HG03139 (cell line): ENCODE data around the gene OPCML.

Source experiments
- ATAC-seq: cut with Tn5 transposase; IDR thresholded peaks from one replicate; pipeline ENCODE4 v1.9.1; 2021; ENCODE audit not compliant: unreplicated experiment

The OPCML gene

DNA sequence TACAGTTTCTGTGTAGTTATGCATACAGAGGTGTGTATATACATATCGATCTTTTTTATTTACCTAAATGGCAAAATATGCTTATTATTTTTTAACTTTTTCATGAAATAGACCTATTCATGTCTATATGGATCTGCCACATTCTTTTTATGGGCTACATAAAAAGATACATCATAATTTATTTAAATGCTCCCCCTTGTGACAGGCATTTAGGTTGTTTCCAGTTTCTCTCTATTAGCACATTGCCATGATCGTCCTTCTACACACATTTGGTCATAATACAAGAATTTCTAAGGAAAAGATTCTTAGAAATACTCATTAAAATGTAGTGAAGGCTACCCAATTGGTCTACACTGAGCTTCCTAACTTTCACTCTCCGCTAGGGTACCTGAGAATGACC is 1067.4 kb downstream of the OPCML start:
- ATAC-seq = no peak

DNA sequence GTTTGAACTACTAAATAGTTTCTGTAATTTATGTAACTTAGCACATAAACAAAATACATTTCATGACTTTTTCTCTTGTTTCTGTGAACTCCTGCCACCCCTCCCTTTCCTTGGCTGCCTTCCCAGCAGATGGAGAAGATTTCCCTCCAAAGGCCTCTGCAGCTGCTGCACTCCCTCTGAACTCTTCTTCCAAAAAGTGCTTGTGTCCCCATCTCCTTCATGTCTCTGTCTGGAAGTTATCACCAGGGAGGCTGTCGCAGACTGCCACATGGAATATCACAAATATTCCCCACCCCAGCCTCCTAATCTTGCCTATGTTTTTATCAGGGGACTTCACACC is 1068.3 kb downstream of the OPCML start:
- no peak for ATAC-seq

DNA sequence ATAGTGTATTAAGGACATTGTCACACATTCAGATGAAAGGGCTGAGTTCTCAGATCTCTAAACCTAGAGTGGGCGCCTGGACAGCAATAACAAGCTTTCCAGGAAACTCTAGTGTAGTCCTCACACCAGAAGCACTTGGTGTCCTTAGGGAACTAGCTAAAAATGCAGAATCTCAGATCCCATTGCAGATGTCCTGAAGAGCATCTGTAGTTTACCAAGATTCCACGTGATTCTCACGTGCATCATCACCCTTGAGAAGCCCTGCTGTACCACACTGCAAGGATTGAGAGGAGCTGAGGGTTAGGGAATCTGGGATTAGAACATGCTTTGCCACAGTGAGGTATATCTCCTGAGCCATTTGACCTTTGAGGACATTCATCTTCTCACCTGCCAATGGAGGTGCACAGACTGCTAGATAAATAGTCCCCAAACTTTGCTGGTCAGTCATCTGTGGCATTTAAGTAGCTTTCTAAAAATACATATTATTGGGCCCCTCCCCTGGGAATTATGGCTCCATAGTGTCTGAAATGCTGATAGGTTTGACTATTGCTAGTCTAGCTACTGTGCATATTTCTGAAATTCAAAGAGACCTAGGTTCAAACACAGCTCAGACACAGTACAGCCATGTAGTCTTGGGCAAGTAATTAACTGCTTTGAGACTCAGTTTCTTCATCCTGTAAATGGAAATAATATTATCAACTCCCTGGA is 1068.9 kb downstream of the OPCML start:
- no peak for ATAC-seq

DNA sequence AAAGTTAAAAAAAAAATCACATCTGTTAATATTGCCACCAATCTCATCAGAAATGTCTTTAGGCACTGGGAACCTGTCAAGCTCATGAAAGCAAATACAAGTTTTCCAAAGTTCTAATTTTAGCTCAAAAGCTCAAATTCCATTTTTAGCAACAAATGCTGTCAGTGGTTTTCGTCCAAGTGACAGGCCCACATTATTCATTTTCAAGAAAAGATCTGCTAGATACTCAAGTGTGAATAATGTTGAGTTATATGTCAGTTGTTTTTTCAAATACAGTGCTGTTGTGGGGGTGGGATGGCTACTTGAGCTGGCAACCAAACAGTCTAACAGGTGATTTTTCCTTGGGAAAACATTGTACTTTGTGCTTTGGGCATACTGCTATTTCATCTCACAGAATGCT is 1072.6 kb downstream of the OPCML start:
- no peak for ATAC-seq

DNA sequence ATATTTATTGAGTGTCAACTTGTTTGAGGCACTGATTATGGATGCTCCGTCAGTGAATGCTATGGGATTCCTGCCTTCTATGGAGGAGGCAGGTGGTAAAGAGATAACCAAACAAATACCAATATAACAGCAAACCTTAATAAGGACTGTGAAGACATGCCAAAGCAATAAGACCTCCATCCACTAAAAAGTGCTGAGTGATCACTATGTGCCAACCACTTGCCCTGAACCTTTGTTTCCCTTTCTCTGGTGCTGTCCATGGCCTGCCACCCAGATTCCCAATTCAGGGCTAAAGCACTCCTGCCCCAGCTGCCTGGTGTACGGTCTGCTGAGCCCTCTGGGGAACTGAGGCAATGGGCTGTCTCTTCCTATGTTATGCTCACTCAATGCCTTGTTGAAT is 1074.9 kb downstream of the OPCML start:
- ATAC-seq = no peak

DNA sequence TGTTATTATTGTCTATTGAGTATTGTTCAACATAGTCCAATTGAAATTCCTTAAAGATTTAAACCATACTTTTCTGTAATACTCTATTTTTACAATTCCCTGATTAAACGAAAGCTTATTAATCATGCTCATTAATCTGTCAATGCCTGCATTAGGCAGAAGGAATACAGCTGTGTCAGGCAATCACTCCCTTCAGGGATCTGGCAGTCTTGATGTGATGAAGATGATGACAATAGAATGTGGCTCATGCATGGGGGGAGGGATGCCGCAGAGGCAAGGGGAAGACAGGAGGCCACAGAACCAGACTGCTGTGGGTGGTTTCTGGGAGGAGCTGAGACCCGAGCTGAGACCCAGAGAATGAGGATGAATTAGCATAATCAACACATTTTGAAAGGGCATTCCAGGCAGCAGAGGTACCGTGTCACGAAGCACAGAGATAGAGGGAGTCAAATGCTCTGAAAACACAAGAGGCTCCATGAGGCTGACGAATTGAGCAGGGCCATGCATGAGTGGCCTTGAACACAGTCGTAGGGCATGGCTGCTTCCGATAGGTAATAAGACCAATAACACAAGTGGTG is 1075.5 kb downstream of the OPCML start:
- no peak for ATAC-seq

DNA sequence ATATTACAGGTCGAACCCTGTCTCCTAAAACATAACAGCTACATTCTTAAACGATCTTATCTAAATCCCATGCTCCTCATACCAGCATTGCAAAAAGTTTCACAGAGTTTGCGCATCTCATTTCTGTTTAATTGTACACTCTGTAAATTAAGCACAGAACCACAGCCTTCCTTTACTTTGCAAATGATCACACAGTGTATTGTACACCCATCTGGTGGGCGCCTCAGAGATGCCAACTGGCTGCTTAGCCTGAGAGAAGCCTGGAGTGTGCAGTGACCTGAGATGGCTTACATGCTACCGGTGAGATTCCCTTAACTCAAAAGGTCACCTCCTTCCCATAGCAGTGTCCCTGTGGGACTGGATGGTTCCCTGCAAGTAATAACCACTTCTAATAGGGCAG is 1077.3 kb downstream of the OPCML start:
- ATAC-seq = no peak

DNA sequence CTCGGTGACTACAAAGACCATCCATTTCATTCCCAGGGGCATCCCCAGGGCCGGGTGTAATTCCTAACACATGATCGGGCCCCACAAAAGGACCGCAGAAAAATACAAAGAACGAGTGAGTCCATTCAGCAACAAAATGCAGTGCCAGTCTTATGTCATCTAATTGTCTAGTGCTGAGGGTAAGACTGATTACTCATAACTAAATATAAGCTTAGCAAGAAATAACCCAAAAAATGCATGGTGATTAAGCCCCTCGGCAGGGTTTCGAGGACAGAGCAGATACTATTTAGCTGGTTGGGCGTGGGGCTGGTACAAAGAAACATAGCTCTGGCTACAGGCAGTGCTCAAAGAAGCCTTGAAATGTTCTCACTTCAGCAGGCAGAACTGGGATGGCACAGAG is 1078.9 kb downstream of the OPCML start:
- no peak for ATAC-seq

DNA sequence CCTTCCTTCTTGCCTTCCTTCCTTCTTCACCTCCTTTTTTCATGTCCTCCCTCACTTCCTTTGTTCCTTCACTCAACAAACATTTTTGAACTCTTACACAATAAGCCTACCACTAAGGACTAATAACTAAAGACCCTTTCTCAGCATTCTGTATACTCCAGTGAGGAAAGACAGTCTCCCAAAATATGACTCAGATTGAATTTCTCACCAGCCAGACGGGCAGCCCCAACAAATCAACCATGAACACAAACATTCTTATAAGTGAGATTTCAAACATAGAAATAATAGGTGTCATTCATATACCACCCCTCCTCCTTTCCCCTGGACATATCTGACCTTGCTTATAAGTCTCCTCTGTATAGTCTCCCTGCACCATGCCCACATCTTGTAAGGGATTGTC is 1079.7 kb downstream of the OPCML start:
- ATAC-seq = no peak

DNA sequence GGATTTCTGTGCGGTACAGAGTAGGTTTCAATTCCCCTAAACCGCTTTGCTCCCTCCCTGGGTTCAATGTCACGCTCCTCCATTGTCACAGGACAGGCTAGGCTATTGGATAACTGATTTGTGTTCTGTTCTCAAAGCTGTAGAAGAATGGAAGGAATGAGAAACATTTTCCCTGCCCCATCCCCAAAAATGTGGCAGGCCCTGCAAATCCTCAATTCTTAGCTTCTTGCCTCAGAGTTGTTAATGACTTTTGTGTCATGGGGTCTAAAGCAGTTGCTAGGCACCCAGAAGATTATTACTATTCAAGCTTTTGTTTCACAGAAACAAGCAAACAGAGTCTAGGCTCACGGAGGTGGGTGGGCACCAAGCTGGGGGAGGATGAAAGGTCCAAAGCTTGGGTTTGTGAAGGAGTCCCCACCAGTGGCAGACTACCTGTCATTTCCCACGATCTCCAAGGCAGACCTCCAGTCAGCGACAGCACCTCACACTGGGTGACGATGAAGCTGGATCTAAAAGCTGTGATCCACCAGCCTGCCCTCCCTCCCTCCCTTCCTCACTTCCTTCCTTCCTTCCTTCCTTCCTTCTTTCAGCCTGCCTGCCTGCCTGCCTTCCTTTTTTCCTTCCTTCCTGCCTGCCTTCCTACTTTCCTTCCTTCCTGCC is 1080.2 kb downstream of the OPCML start:
- no peak for ATAC-seq

DNA sequence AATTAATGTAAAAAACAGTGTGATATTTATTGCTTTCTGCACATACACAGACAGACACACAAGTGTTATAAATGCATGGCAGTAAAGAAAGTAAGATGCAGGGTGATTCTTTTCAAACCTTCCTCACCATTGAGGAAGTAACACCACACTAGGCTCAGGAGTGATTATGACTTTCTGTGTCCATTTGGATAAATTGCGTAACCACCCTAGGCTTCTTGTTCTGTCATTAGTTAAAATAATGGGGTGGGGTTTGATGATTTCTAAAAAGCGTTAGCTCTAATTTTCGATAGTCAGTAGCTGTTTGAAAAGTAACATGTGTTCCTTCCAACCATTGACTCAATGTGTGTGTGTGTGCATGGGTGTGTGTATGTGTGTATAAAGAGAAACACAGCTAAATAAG is 1081.7 kb downstream of the OPCML start:
- ATAC-seq = no peak

DNA sequence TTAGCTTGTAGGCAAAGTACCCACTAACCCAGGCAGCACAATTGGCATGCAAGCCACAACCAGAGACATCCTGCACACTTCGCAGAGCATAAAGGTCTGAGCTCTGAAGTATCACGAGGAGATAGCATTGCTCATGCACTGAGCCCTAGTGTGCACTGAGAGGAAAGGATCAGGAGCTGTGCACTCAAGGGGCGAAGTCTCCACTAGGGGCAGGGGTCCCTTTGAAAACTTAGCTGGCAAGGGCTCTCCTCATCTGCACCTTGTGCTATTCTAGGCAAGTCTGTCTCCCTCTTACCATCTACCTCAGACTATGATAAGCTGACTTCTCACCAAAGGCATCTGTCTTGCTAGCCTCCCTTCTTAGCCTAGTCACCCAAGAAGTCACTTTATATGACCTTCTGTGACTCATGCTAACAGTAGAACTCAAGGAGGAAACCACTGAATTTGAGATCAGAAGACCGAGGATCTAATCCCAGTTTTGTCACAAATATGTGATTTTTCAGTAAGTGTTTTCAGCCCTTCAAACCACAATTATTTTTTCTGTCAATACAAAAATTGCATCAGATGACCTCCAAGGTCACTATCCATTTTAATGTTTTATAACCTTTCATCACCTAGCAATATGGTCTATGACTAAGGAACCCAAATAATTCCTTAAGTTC is 1083.8 kb downstream of the OPCML start:
- no peak for ATAC-seq

DNA sequence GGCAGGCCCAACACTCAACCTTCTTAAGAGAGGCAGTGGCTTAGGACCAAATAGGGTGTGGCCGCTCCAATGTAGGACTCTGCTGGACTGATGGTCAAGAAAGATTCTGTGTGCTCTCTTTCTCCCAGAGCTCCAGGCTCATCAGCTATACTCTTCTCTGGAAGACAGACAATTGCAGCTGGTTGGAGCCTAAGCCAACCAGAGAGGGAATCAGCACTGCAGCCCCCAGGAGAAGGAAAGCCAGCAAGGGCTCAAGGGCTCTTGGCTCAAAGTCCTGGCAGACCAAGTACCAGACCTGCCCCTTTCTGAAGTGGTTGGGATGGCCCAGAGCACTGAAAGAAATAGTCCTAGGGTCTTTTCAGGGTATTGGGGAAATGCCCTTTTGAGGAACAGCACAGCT is 1084.5 kb downstream of the OPCML start:
- no peak for ATAC-seq

DNA sequence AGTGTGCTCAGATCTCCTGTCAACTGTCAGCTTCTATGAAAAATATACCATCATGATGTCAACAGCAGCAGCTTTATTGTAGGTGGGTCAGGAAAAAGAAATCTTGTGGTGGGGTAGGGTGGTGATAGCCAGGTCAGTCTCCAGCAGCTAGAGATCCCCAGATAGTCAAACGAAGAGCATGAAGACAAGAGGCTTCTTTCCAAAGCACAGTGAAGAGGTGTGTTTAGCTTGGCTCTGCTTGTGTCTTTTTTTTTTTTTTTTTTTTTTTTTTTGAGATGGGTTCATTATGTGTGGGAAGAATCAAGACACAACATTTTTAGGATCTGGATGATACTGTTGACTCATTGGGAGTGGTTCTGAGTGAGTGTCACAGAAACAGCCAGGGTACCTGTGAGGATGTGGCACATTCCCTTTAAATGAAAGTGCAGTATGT is 1086.4 kb downstream of the OPCML start:
- no peak for ATAC-seq

DNA sequence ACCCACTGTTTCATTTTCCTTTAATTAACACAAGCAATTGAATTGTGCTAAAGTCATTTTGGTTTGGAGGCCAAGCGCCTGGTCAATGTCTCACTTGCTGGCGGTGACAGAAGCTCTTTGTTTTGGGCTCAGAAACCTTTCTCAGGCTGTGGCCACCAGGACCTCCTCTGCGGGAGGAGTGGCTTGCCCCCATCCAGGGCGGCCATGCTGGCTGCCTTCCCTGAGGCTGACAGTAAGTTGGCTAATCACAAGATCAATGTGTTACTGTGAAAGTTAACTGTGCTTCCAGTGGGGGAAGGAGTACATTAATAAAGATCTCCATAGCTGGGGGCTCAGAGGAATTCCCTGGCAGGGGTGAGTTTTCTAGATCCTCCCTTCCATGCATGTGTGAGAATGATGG is 1087.4 kb downstream of the OPCML start:
- ATAC-seq = no peak

DNA sequence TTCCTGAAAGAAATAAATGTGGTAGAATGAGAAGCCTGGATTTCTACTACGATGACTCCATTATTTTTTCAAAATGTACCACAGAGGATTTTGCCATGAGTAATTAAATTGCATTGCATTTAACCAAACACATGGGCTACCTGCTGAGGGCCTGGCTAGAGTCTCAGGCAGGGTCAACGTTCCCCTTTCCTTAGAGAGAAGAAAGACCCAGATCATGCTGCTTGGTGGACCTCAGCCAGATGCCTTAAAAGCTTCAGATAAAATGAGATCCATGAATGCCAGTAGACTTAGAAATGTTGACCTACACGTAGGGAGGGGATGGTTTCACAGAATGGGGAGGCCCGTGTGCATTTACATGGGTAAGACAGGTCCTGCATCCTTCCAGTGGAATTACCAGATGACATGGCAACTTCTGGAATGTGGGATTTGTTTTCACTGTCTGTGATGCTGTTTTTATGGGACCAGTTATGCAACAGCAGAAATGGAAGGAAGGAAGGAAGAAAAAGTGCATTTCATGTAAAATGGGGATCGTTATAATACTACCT is 1092.5 kb downstream of the OPCML start:
- ATAC-seq = no peak

DNA sequence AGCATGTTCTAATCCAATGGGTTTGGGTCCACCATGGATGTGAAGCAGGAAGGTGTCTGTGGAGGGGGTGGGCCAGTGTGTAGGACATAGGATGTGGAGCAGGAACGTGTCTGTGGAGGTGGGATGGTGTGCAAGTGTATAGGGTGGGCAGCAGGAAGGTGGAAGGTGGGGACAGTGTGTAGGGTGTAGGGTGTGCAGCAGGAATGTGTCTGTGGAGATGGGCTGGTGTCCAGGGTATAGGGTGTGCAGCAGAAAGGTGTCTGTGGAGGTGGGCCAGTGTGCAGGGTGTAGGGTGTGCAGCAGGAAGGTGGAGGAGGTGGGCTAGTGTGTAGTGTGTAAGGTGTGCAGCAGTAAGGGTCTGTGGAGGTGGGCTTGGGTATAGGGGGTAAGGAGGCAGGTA is 1093.9 kb downstream of the OPCML start:
- no peak for ATAC-seq

DNA sequence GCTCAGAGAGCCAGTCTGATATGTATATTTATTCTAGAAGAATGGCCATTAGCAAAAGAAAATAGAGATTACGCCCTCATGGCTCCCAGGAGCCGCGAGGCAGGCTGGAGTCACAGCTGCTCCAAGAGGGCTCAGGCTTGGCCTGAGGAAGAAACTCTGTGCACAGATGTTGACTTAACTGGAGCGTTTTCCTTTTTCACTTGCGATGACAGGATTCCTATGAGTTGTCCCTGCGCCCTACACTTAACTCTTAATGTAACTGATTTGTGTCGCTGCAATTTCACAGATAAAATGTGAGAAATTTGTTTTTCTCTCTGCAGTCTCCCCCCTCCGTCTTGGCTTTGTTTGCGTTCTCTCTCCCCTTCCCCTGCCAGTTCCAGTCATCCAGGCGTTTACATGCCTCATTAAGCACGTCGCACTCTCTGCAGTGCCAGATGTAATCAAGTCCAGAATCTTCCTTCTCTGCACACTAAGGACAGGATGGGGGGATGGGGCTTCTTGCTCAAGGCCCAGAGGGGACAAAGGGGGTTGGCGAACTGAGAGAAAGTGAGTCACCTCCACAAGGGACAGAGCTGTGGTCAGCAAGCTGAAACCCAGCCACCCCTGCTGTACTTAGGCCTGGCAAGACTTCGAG is 1101.8 kb downstream of the OPCML start:
- no peak for ATAC-seq

DNA sequence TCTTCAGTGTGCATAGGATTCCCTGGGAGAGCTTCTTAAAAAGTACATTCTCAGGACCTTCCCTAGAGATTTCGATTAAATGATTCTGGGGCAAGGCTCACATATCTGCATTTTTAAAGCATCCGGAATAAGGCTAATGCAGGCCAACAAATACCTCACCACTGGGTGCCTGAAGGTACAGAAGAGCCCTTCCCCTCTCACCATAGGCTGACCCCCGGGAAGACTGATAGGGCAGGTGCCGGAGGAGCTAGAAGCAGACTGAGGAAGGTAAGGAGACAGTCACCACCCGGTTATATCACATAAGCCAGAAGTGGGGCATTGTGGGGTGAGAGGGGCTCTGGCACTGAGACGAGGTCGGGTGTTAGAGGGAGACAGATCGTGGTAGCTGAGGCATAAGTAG is 1102.6 kb downstream of the OPCML start:
- no peak for ATAC-seq

DNA sequence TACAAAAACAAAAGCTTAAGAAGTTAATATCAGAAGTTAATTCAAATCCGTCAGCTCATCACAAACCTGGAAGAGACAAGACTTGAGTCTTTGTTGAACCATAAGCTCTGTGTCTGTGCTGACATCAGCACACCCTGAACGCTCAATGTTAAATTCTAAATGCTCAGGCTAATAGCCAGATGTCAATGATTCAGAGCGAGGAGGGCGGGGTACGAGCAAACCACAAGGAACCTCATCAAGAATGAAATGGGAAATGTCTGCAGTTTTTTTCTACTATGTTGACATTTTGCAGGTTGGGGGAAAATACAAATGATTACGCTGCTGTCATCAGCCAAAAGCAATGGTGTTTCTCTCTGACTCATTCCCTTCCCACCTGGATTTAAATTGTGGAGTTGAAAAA is 1104.7 kb downstream of the OPCML start:
- ATAC-seq = no peak

DNA sequence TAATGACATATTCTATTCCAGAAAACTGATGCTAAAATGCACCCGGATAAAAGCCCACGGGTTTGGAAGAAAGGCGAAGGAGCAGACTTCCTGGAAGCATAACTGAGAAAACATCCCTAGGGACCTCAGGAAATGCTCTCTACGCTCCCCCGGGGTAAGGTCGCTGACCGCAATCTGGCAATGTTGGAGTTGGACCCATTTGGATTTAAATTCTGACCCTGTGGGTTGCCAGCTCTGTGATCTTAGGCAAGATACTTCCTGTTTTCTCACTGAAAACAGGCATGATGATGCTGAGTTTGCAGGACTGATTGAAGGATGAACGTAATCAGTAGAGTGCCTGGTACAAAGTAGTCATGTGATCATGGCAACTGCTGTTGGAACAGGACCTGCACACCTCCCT is 1107.9 kb downstream of the OPCML start:
- ATAC-seq = no peak
